ENCODE data around the gene AKTIP. TPM values are rescaled to one million over a fixed set of nuclear protein-coding genes. Genes with fewer than 3 reads are reported as not detected.

AKTIP gene
- total RNA-seq, 4 donors from 2014 or later = 37.0 to 68.7 (median 50.5) TPM

DNA sequence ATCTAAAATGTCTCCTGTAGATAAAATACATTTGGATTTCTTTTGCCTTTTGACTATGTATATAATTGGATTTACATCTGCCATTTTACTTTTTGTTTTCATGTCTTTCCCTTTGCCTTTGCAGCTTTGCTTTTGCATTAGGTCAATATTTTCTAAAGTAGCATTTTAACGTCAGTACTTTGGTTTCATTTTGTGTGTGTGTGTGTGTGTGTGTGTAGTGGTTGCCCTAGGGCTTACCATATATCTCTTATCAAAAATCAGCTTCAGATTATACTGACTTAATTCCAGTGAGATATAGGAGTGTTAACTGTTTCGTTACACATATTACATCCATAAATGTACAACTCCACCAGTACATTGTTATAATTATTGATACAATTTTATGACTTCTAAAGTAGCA is 26.1 kb downstream of the AKTIP start:
- H3K27me3 ChIP-seq = no peaks in the 10 kb centered on the region
- H3K4me3 ChIP-seq = no peak overlapping the region
- no peak for TF ChIP-seq POLR2AphosphoS5 (IDR thresholded peaks at IDR 0.05)
- no peak for TF ChIP-seq POLR2A (IDR thresholded peaks at IDR 0.05)
- no peak for TF ChIP-seq EP300 (IDR thresholded peaks at IDR 0.05; ENCODE audit: low read depth)
- TF ChIP-seq, protein P1, sequence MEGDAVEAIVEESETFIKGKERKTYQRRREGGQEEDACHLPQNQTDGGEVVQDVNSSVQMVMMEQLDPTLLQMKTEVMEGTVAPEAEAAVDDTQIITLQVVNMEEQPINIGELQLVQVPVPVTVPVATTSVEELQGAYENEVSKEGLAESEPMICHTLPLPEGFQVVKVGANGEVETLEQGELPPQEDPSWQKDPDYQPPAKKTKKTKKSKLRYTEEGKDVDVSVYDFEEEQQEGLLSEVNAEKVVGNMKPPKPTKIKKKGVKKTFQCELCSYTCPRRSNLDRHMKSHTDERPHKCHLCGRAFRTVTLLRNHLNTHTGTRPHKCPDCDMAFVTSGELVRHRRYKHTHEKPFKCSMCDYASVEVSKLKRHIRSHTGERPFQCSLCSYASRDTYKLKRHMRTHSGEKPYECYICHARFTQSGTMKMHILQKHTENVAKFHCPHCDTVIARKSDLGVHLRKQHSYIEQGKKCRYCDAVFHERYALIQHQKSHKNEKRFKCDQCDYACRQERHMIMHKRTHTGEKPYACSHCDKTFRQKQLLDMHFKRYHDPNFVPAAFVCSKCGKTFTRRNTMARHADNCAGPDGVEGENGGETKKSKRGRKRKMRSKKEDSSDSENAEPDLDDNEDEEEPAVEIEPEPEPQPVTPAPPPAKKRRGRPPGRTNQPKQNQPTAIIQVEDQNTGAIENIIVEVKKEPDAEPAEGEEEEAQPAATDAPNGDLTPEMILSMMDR (IDR thresholded peaks at IDR 0.05) = no peak
- H3K4me1 ChIP-seq = no peaks in the 10 kb centered on the region
- intact Hi-C loops (cut with DNase I; ENCODE audit: low total_unique reads) = no loop called here
- in situ Hi-C loops (cut with MboI; ENCODE audit: low pct_ligation_motif_present in 1 of 4, low pct_unique_long_range_greater_than_20kb in 1 of 4, low sequenced_read_pairs in 3 of 4) = loop anchor here in 1 of 4 donors (25.0 kb wide), 1 partner anchor 190 kb away; no protein-coding TSS in a partner anchor
- WGBS, 2 donors (ENCODE audit: low coverage in 1 of 2) = 78 to 96% methylated on average over 2 of the region's 2 CpGs
- DNase-seq = no peak
- no peak overlapping the region for H3K27ac ChIP-seq
- H3K9me3 ChIP-seq = no peaks in the 10 kb centered on the region
- H3K36me3 ChIP-seq = peaks cover 0 to 62% (median 25%) of the 10 kb centered on the region in 4 donors

DNA sequence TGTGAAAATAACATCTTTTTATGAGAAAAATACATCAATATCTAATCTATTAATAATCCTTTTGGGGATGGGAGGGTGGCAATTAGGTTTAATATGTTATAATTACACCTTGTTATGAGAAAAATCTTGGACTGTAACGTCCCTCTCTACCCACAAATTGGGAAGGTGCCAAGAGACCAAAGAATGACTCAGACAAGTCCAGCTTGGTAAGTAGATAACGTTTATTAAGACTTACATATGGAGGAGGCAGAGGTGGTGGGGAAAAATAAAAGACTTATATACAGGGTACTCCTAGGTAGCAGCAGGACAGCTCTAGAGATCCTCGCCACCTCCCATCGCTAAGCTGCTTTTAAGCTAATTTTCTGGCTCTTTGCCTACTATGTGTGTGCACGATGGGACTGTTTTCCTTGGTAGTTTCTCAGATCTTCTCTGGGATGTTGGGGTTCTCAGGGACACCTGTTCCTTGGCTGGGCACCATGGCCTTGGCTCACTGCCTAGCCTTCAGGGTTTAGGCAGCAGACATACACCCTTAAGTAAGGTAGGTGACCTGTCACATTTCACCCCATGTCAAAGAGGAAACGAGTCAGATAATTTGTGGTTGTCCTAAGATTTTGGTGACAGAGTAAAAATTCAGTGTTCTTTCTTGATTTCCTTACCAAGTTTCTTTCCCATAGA is 37.3 kb downstream of the AKTIP start:
- TF ChIP-seq POLR2AphosphoS5 (IDR thresholded peaks at IDR 0.05) (no peak), POLR2A (IDR thresholded peaks at IDR 0.05) (no peak), EP300 (IDR thresholded peaks at IDR 0.05; ENCODE audit: low read depth) (no peak)
- TF ChIP-seq, protein P1 (IDR thresholded peaks at IDR 0.05) = no peak
- Histone ChIP-seq H3K9me3 (no peaks in the 10 kb centered on the region), H3K4me3 (no peak overlapping the region), H3K4me1 (no peaks in the 10 kb centered on the region), H3K36me3 (peaks cover 0 to 78% (median 33%) of the 10 kb centered on the region in 4 donors), H3K27me3 (no peaks in the 10 kb centered on the region), H3K27ac (no peak overlapping the region)
- intact Hi-C loops (cut with DNase I; ENCODE audit: low total_unique reads) (no loop called here), in situ Hi-C loops (cut with MboI; ENCODE audit: low pct_ligation_motif_present in 1 of 4, low pct_unique_long_range_greater_than_20kb in 1 of 4, low sequenced_read_pairs in 3 of 4) (loop anchor here in 1 of 4 donors (25.0 kb wide), 1 partner anchor 228 kb away; no protein-coding TSS in a partner anchor)
- 34 to 68% methylated on average over 3 to 6 of the region's 6 CpGs for WGBS, 2 donors (ENCODE audit: low coverage in 1 of 2)
- DNase-seq = no peak

DNA sequence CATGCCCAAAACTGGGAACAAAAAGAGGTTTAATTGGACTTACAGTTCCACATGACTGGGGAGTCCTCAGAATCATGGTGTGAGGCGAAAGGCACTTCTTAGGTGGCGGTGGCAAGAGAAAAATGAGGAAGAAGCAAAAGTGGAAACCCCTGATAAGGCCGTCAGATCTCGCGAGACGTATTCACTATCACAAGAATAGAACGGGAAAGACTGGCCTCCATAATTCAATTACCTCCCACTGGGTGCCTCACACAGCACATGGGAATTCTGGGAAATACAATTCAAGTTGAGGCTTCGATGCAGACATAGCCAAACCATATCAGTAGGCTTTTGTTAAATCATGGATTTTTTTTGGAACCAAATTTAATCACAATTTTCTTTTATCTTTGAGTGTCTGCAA is 44.4 kb downstream of the AKTIP start:
- WGBS, 2 donors (ENCODE audit: low coverage in 1 of 2) = 90 to 93% methylated on average over 8 of the region's 8 CpGs

GRCh38 chr16:53457670-53458069 is 45.3 kb downstream of the AKTIP start:
- in situ Hi-C loops (cut with MboI; ENCODE audit: low pct_ligation_motif_present in 1 of 4, low pct_unique_long_range_greater_than_20kb in 1 of 4, low sequenced_read_pairs in 3 of 4) (loop anchor here in 1 of 4 donors (25.0 kb wide), 1 partner anchor 220 kb away; no protein-coding TSS in a partner anchor), intact Hi-C loops (cut with DNase I; ENCODE audit: low total_unique reads) (no loop called here)
- TF ChIP-seq EP300 (IDR thresholded peaks at IDR 0.05; ENCODE audit: low read depth) = no peak
- TF ChIP-seq POLR2AphosphoS5 (IDR thresholded peaks at IDR 0.05) = peak in 1 of 3 donors; percentile 35
- Histone ChIP-seq H3K4me3 (no peak overlapping the region), H3K9me3 (no peaks in the 10 kb centered on the region), H3K4me1 (peaks cover 0 to 4% (median 0%) of the 10 kb centered on the region in 4 donors), H3K27ac (peak overlapping the region; percentile 24 to 48 (median 32)), H3K36me3 (peaks cover 0 to 74% (median 30%) of the 10 kb centered on the region in 4 donors), H3K27me3 (no peaks in the 10 kb centered on the region)
- WGBS, 2 donors (ENCODE audit: low coverage in 1 of 2) = 57 to 79% methylated on average over 1 to 2 of the region's 2 CpGs
- peak; percentile 57 for DNase-seq

More for the DNA sequence above, 44.4 kb downstream of the AKTIP start:
- DNase-seq = no peak
- peaks cover 0 to 74% (median 33%) of the 10 kb centered on the region in 4 donors for H3K36me3 ChIP-seq
- no peaks in the 10 kb centered on the region for H3K9me3 ChIP-seq
- in situ Hi-C loops (cut with MboI; ENCODE audit: low pct_ligation_motif_present in 1 of 4, low pct_unique_long_range_greater_than_20kb in 1 of 4, low sequenced_read_pairs in 3 of 4) (loop anchor here in 1 of 4 donors (25.0 kb wide), 1 partner anchor 221 kb away; no protein-coding TSS in a partner anchor), intact Hi-C loops (cut with DNase I; ENCODE audit: low total_unique reads) (no loop called here)
- H3K27ac ChIP-seq = no peak overlapping the region
- TF ChIP-seq POLR2A (IDR thresholded peaks at IDR 0.05) (no peak), EP300 (IDR thresholded peaks at IDR 0.05; ENCODE audit: low read depth) (no peak)
- TF ChIP-seq, protein P1 (IDR thresholded peaks at IDR 0.05) = no peak
- no peaks in the 10 kb centered on the region for H3K27me3 ChIP-seq
- peaks cover 0 to 4% (median 0%) of the 10 kb centered on the region in 4 donors for H3K4me1 ChIP-seq
- H3K4me3 ChIP-seq = no peak overlapping the region

Measured in transverse colon (tissue), 4 donors.